ENCODE results near the gene TMEM38A.

- no peak for TF ChIP-seq POLR2A (IDR thresholded peaks at IDR 0.05)
- no peak for TF ChIP-seq CTCF (IDR thresholded peaks at IDR 0.05)
Observed at GRCh38 chr19:16722591-16722990, 61.7 kb downstream of the TMEM38A start.

Measured in testis (tissue), 2 donors.